T-helper 2 cell treated with Interferon-gamma antibody and Interleukin-4, amounts not matched to agents 100 ng/mL and 5 ng/mL, for 36 hours (primary cell): Measurements from ENCODE around the gene SIRT2. TPM values are rescaled to one million over a fixed set of nuclear protein-coding genes. Genes with fewer than 3 reads are reported as not detected.
"Not testable (repeated sequence)": the region's sequence is repeated elsewhere in the genome, so short reads cannot be mapped to it uniquely, and the experiment has no call there.

Experiments used
- intact Hi-C: fragments of 100-400 bp; cut with micrococcal nuclease; formaldehyde crosslinking; loops from one replicate; pipeline ENCODE4 v1.15.1; 2023
- total RNA-seq: library from RNA; stranded (reverse); gene quantifications from 2 replicates; pipeline ENCODE4 v1.2.3, GENCODE V29; 2022

SIRT2 gene
- 42.2 and 42.5 TPM in 2 replicates for total RNA-seq

DNA sequence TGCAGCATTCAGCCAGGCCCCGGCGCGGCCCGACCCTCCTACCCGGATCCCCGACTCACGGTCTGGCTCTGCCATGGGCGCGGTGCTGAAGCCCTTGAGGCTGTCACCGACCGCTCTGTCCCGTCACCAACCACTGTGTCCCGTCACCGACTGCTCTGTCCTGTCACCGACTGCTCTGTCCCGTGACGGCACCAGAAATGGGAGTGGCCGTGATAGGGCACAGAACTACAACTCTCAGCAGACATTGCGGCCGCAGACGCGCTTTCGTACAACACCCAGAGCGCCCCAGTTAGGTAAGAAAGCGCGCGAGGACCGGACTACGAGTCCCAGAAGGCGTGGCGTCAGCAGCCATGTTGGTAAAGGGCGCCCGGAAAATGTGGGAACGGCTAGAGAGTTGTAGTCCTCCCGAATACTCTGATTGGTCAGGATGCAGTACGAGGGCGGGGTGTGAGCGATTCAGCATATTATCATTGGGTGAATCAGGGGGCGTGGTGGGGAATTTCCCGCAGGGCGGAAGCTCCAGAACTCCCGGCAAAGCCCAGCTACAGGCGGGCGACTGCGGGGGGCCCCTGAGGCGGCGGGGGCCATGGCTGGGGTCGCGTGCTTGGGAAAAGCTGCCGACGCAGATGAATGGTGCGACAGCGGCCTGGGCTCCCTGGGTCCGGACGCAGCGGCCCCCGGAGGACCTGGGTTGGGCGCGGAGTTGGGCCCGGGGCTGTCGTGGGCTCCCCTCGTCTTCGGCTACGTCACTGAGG, at the start of gene SIRT2, which contains the start of gene NFKBIB:
SIRT2 (minus strand) TSS at position 172 of the 755 bp plus-strand sequence; CDS start at position 75, 97 bp downstream.
NFKBIB (plus strand) TSS at position 523 of the 755 bp plus-strand sequence; CDS start at position 587, 64 bp downstream.
- intact Hi-C loops, result loop anchor here (1.0 to 2.0 kb wide), 7 partner anchors 21 to 497 kb away; partner anchors contain the start of genes ACTN4, ECH1, FAM98C and MRPS12

GRCh38 chr19:38946229-38947010, 47.0 kb upstream of the SIRT2 start:
- intact Hi-C loops, result no loop called here

DNA sequence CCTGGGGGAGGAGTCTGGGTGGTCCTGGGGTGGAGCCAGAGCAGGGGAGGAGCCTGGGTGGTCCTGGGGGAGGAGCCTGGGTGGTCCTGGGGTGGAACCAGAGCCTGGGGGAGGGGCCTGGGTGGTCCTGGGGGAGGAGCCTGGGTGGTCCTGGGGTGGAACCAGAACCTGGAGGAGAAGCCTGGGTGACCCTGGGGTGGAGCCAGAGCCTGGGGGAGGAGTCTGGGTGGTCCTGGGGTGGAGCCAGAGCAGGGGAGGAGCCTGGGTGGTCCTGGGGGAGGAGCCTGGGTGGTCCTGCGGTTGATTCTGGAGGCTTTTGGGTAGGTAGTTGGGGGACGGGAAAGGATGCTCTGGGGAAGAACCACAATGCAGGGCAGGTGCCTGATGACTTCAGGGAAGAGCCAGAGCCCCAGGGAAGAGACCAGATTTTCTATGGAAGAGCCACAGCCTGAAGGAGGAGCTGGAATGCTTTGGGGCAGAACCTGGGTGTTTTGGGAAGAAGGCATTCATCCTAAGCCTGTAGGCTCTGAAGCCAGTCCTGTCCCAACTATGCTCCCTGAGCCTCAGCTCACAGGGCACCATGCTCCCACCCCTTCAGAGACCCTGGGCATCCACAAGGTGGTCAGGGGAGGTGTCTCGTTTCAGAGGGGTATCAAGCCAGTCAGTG, 46.3 kb upstream of the SIRT2 start:
- intact Hi-C loops, result no loop called here

DNA sequence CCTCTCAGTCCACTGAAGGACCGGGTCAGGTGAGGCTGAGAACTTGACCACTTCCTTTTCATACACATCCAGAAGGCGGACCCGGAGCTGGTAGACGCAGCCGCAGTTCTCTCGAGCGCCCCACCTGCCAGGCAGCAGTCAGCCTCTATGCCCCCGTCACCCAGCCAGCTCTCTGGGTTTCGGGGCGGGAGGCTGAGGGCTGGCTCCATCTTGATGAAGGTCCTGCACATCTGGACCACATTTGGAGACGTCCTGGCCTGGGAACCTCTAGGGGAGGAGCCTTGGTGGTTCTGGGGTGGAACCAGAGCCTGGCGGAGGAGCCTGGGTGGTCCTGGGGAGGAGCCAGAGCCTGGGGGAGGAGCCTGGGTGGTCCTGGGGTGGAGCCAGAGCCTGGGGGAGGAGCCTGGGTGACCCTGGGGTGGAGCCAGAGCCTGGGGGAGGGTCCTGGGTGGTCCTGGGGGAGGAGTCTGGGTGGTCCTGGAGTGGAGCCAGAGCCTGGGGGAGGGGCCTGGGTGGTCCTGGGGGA, 45.6 kb upstream of the SIRT2 start:
- intact Hi-C loops, result no loop called here

GRCh38 chr19:38942471-38943181, 43.2 kb upstream of the SIRT2 start:
- intact Hi-C loops, result no loop called here

DNA sequence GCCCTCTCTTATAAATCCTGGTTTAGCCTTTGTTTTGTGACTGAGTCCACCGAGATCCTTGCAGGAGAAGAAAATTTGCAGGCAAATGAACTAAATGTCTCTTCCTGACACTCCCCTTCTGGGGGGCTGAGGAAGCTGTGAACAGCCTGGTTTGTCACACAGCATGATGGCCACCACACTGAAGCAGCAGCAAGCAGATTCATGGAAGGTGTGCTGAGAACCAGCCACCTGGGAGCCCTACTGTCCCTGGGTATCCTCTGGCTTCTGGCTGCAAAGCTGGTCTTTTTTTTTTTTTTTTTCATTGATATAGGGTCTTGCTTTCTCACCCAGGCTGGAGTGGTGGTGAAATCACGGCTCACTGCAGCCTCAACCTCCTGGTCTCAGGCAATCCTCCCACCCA, 42.6 kb upstream of the SIRT2 start:
- intact Hi-C loops, result no loop called here

DNA sequence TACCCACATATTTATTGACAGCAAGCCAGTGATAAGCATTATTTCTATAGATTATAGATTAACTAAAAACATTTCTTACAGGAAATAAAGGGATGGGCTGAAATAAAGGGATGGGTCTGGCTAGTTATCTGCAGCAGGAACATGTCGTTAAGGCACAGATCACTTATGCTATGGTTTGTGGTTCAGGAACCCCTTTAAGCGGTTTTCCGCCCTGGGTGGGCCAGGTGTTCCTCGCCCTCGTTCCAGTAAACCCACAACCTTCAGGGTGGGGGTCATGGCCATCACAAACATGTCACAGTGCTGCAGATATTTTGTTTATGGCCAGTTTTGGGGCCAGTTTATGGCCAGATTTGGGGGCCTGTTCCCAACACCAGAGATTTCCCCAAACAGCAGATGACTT, 42.0 kb upstream of the SIRT2 start:
- intact Hi-C loops, result not testable (repeated sequence)

DNA sequence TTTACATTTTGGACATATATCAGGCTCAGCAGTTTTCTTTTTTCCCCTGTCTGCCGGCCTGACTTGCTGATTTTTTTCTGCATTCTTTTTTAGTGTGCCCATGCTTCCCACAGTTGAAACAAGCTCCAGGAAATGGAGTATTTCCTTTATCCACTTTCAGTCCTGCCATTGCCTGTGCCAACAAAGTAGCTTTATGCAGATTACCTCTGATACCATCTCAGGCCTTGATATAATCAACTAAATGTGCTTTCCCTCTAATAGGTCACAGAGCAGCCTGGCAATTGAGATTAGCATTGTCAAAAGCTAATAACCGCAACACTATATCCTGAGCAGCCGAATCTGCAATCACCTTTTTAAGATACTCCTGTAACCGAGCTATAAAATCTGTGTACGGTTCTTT, 40.5 kb upstream of the SIRT2 start:
- intact Hi-C loops, result no loop called here

- intact Hi-C loops, result loop anchor here (5.0 kb wide), 1 partner anchor 296 kb away; no protein-coding TSS in a partner anchor
Measured at GRCh38 chr19:38933544-38933943, 34.1 kb upstream of the SIRT2 start.

- intact Hi-C loops, result loop anchor here (5.0 kb wide), 1 partner anchor 295 kb away; no protein-coding TSS in a partner anchor
Measured at GRCh38 chr19:38932425-38933179, 33.2 kb upstream of the SIRT2 start.

DNA sequence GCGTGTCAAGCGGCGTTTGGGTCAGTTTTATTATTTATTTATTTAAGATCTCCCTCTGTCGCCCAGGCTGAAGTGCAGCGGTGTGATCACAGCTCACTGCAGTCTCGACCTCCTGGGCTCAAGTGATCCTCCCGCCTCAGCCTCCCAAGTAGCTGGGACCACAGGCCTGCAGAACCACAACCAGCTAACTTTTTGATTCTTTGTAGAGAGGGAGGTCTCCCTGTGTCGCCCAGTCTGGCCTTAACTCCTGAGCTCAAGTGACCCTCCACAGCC, 32.0 kb upstream of the SIRT2 start:
- intact Hi-C loops, result loop anchor here (2.0 to 5.0 kb wide), 5 partner anchors 53 to 417 kb away; partner anchors contain the start of genes EIF3K and RINL

GRCh38 chr19:38930776-38931520, 31.5 kb upstream of the SIRT2 start, which contains the start of gene MRPS12:
Gene MRPS12, plus strand, starts transcription at chr19:38930944. Its CDS starts 351 bp downstream, at chr19:38931295.
- intact Hi-C loops, result loop anchor here (1.0 to 5.0 kb wide), 11 partner anchors 32 to 557 kb away; partner anchors contain the start of genes ECH1, EIF3K, FAM98C and NFKBIB

- intact Hi-C loops, result loop anchor here (1.0 to 5.0 kb wide), 11 partner anchors 31 to 556 kb away; partner anchors contain the start of genes ECH1, EIF3K, FAM98C and NFKBIB
Measured at GRCh38 chr19:38929929-38930775, 30.7 kb upstream of the SIRT2 start, which contains the start of gene SARS2. Gene SARS2, minus strand, starts transcription at chr19:38930763. Its CDS starts 27 bp downstream, at chr19:38930736.

DNA sequence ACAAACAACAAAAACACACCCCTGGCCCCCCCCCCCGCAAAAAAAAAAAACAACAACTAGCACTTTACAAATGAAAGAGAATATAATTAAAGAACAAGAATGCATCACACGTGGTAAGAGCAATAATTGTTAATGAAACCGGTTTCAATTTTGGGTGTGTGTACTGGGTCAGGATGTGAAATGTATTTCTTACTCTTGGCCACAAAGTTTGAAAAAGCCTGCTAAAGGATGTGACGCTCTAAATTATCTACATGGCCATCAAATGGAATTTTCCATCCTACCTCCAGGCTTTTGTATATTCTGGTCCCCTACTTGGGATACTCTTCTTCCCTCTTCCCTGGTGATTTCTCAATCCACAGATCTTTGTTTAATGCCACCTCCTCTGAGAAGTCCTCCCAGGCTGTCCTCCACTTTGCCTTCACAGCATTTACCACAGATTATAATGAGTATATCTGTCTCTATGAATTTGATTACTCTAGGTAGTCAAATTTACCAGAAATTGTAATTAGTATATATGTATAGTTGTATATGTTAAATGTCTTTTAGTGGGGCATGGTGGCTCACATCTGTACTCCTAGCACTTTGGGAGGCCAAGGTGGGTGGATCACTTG, 29.1 kb upstream of the SIRT2 start:
- intact Hi-C loops, result no loop called here

GRCh38 chr19:38924388-38924787, 25.0 kb upstream of the SIRT2 start:
- intact Hi-C loops, result no loop called here

GRCh38 chr19:38922482-38922881, 23.1 kb upstream of the SIRT2 start:
- intact Hi-C loops, result no loop called here
